Mesendoderm (in vitro differentiated cells): Measurements from ENCODE around the gene GPM6B.

Source experiments
- DNase-seq: peaks from one replicate; pipeline ENCODE4 v3.0.0; 2013
- H2AK5ac ChIP-seq: 2 replicates; pipeline ENCODE4 v1.6.1; 2013; ENCODE audit warnings: low read length, inconsistent platforms
- H2BK120ac ChIP-seq: 2 replicates; pipeline ENCODE4 v1.6.1; 2013; ENCODE audit warnings: low read depth, mild to moderate bottlenecking, low read length, moderate library complexity, mixed read lengths
- H2BK15ac ChIP-seq: replicated peaks from 2 replicates; pipeline ENCODE4 v1.6.1; 2013; ENCODE audit warnings: low read depth, mild to moderate bottlenecking, moderate library complexity
- H2BK5ac ChIP-seq: 2 replicates; pipeline ENCODE4 v1.6.1; 2013; ENCODE audit warnings: low read length, inconsistent platforms
- H3K18ac ChIP-seq: 2 replicates; pipeline ENCODE4 v1.6.1; 2013; ENCODE audit warnings: mild to moderate bottlenecking, low read length, mixed read lengths
- H3K23ac ChIP-seq: one replicate; pipeline ENCODE4 v1.6.1; 2013; ENCODE audit warnings: low read length
- H3K27ac ChIP-seq: 2 replicates; pipeline ENCODE4 v1.5.1; 2013; ENCODE audit warnings: low read depth, mild to moderate bottlenecking, inconsistent platforms, low read length, moderate library complexity
- H3K27me3 ChIP-seq: 2 replicates; pipeline ENCODE4 v1.6.1; 2013; ENCODE audit warnings: low read length, control low read depth, mild to moderate bottlenecking, inconsistent platforms; ENCODE audit not compliant: insufficient read depth, poor library complexity
- H3K36me3 ChIP-seq: 2 replicates; pipeline ENCODE4 v1.6.1; 2013; ENCODE audit warnings: low read length, inconsistent platforms; ENCODE audit not compliant: control insufficient read depth, insufficient read depth
- H3K4ac ChIP-seq: one replicate; pipeline ENCODE4 v1.6.1; 2013; ENCODE audit warnings: low read depth, mild to moderate bottlenecking, low read length, moderate library complexity
- H3K4me1 ChIP-seq: 2 replicates; pipeline ENCODE4 v1.6.1; 2013; ENCODE audit warnings: low read depth, low read length, inconsistent platforms; ENCODE audit not compliant: control insufficient read depth
- H3K4me2 ChIP-seq: 2 replicates; pipeline ENCODE4 v1.6.1; 2013; ENCODE audit warnings: low read length
- H3K4me3 ChIP-seq: 2 replicates; pipeline ENCODE4 v1.5.1; 2013; ENCODE audit warnings: mild to moderate bottlenecking, low read length
- H3K56ac ChIP-seq: one replicate; pipeline ENCODE4 v1.6.1; 2013; ENCODE audit warnings: low read length
- H3K79me1 ChIP-seq: 2 replicates; pipeline ENCODE4 v1.6.1; 2013; ENCODE audit warnings: low read length, inconsistent platforms
- H3K79me2 ChIP-seq: 2 replicates; pipeline ENCODE4 v1.6.1; 2013; ENCODE audit warnings: mild to moderate bottlenecking, low read length; ENCODE audit not compliant: control insufficient read depth, insufficient read depth
- H3K9ac ChIP-seq: 2 replicates; pipeline ENCODE4 v1.6.1; 2013; ENCODE audit warnings: low read length, inconsistent platforms
- H4K5ac ChIP-seq: one replicate; pipeline ENCODE4 v1.6.1; 2013; ENCODE audit warnings: low read length
- H4K8ac ChIP-seq: one replicate; pipeline ENCODE4 v1.6.1; 2013; ENCODE audit warnings: low read depth, mild to moderate bottlenecking, control low read depth, low read length, moderate library complexity
- WGBS: extraction: QIAGEN DNeasy Blood & Tissue Kit; methylation state at CpG from one replicate; pipeline ENCODE4 v1.1.7; 2013; ENCODE audit warnings: low lambda C conversion rate, missing lambda C conversion rate; ENCODE audit not compliant: insufficient coverage; ENCODE audit errors: extremely low coverage; 5-methylcytosine and 5-hydroxymethylcytosine counted together

The GPM6B gene

DNA sequence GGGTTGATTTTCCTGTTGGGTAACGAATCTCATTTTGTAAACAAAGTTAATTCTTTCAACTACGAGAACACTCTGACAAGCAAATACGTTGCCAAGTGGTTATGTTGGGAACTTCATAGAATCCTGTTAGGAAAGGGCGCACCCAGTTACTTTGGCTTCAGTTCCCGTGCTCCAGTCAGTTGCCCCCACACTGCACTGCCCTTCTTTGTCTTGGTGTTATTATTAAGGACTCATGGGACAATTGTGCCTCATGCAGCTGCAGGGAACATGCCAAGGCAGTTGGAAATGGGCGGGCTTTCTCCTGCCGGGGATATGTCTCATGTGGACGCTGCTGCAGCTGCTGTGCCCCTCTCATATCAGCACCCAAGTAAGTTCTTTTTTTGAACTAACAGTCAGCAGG, 53.4 kb downstream of the GPM6B start:
- Histone ChIP-seq H3K27ac (no peak overlapping the region), H4K8ac (no peak overlapping the region), H2BK15ac (no peak overlapping the region), H3K4ac (no peak overlapping the region), H2BK120ac (no peak overlapping the region), H4K5ac (no peak overlapping the region), H3K4me3 (no peak overlapping the region), H3K27me3 (no peaks in the 10 kb centered on the region), H3K79me2 (no peaks in the 10 kb centered on the region), H2AK5ac (no peak overlapping the region), H3K4me2 (no peak overlapping the region), H3K79me1 (no peaks in the 10 kb centered on the region), H3K9ac (no peak overlapping the region), H3K23ac (no peak overlapping the region), H2BK5ac (no peak overlapping the region), H3K36me3 (no peaks in the 10 kb centered on the region), H3K18ac (no peak overlapping the region), H3K4me1 (no peaks in the 10 kb centered on the region), H3K56ac (no peak overlapping the region)
- DNase-seq = no peak
- no CpG with 5 or more reads among the region's 8 CpGs for WGBS

DNA sequence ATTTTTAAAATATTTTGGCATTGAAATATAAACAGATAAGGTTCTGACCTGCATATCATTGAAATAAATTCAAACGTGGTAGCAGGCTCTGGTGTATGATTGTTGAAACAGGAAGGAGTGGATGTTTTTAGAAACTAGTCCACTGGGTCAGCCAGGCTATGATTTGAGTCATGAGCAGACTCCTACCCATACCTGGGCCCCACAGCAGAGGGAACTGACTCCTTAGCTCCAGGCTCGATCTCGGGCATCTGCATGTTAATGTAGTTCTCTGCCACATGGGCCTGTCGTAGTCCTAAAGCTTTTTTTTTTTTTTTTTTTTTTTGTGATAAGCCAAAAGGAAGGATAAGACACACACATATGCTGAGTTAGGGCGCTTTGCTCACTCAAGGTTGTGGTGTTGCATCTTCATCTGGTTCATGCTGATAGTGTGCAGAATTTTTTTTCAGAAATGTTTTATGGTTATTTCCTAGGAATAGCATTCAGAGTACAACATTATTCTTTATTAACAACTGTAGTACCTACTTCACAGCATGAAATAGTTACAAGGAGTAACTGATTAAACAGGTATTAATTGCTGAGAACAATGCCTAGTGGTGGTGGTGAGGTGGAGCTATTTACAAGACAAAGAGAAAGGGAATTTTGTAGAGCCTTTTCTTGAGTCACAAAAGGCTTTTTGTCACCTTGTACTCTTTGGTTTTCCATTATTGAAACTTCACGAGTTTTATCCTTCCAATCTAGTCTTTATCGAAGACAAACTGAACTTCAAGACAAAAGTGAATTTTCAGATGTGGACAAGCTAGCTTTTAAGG, 55.1 kb downstream of the GPM6B start:
- Histone ChIP-seq H3K18ac (no peak overlapping the region), H2BK5ac (no peak overlapping the region), H3K56ac (no peak overlapping the region), H3K79me1 (no peaks in the 10 kb centered on the region), H3K4ac (no peak overlapping the region), H3K27ac (no peak overlapping the region), H2BK15ac (no peak overlapping the region), H3K4me1 (no peaks in the 10 kb centered on the region), H3K79me2 (no peaks in the 10 kb centered on the region), H4K5ac (no peak overlapping the region), H3K4me2 (no peak overlapping the region), H2BK120ac (no peak overlapping the region), H2AK5ac (no peak overlapping the region), H3K4me3 (no peak overlapping the region), H4K8ac (no peak overlapping the region), H3K9ac (no peak overlapping the region), H3K23ac (no peak overlapping the region), H3K27me3 (no peaks in the 10 kb centered on the region), H3K36me3 (no peaks in the 10 kb centered on the region)
- peak; percentile 54 for DNase-seq
- no CpG with 5 or more reads among the region's 7 CpGs for WGBS

DNA sequence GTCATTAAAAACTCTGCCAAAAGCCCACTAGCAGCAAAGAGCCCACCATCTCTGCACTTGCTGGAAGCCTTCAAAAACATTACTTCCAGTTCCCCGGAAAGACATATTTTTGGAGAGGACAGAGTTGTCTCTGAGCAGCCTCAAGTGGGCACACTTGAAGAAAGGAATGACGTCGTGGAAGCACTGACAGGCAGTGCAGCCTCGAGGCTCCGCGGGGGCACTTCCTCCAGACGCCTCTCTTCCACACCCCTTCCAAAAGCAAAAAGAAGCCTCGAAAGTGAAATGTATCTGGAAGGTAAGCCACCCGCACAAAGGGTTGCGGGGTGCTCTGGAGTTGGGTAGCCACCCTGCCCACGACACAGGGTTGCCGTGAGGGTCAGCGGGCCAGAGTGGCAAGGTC, 56.5 kb downstream of the GPM6B start:
- H3K4me1 ChIP-seq = no peaks in the 10 kb centered on the region
- H2AK5ac ChIP-seq = no peak overlapping the region
- H3K23ac ChIP-seq = no peak overlapping the region
- H2BK5ac ChIP-seq = no peak overlapping the region
- no peak overlapping the region for H2BK120ac ChIP-seq
- no peak overlapping the region for H3K18ac ChIP-seq
- no peak for DNase-seq
- WGBS = no CpG with 5 or more reads among the region's 13 CpGs
- H3K9ac ChIP-seq = no peak overlapping the region
- no peak overlapping the region for H3K4me3 ChIP-seq
- no peak overlapping the region for H3K56ac ChIP-seq
- no peak overlapping the region for H3K4ac ChIP-seq
- H3K36me3 ChIP-seq = no peaks in the 10 kb centered on the region
- H4K5ac ChIP-seq = no peak overlapping the region
- no peak overlapping the region for H2BK15ac ChIP-seq
- H4K8ac ChIP-seq = no peak overlapping the region
- no peak overlapping the region for H3K27ac ChIP-seq
- H3K4me2 ChIP-seq = no peak overlapping the region
- H3K79me2 ChIP-seq = no peaks in the 10 kb centered on the region
- H3K79me1 ChIP-seq = no peaks in the 10 kb centered on the region
- no peaks in the 10 kb centered on the region for H3K27me3 ChIP-seq

DNA sequence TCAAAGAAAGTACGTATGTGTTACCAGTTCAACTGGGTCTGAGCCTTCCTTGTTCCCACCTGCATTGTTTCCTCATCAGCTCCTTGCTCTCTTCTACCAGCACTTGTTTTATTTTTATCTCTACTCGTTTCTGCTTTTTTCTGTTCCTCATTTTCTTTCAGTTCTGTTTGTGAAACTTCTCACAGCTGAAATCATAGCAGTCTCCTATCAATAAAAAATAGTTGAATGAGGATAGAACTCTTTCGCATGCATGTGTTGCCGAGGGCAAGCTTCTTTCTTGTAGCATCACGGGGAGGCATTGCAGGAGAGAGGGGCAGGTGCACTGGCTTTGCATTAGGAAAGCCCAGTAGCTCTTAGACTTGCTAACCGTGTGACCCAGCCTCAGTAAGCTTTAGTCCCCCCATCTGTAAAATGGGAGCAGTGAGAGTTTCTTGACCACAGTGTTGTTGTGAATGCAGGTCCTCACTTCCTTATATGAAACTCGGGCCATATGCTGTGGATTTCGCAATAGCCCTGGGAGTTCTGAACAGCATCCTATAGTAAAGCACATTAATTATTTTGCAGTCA, 57.7 kb downstream of the GPM6B start:
- Histone ChIP-seq H3K56ac (no peak overlapping the region), H2BK15ac (no peak overlapping the region), H3K79me1 (no peaks in the 10 kb centered on the region), H3K23ac (no peak overlapping the region), H3K4me2 (no peak overlapping the region), H3K9ac (no peak overlapping the region), H3K4me3 (no peak overlapping the region), H2BK5ac (no peak overlapping the region), H2AK5ac (no peak overlapping the region), H3K79me2 (no peaks in the 10 kb centered on the region), H4K8ac (no peak overlapping the region), H2BK120ac (no peak overlapping the region), H3K18ac (no peak overlapping the region), H3K4ac (no peak overlapping the region), H3K27me3 (no peaks in the 10 kb centered on the region), H3K36me3 (no peaks in the 10 kb centered on the region), H3K27ac (no peak overlapping the region), H4K5ac (no peak overlapping the region), H3K4me1 (no peaks in the 10 kb centered on the region)
- DNase-seq = no peak
- no CpG with 5 or more reads among the region's 8 CpGs for WGBS

DNA sequence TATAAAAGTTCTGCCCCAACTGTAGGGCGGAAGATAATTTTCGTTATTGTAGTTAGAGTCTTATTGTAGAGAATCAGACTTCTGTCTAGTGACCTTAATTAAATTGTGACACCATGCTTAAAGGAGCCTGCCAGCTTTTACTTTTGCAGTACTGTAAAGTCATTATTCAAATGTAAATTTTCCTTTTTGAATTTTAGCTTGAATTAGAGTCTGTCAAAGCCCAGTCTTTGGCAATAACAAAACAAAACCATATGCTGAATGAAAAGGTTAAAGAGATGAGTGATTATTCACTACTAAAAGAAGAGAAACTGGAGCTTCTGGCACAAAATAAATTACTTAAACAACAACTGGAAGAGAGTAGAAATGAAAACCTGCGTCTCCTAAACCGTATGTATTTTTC, 60.5 kb downstream of the GPM6B start:
- Histone ChIP-seq H3K56ac (no peak overlapping the region), H3K36me3 (no peaks in the 10 kb centered on the region), H4K8ac (no peak overlapping the region), H3K4me1 (no peaks in the 10 kb centered on the region), H2BK120ac (no peak overlapping the region), H2BK5ac (no peak overlapping the region), H3K23ac (no peak overlapping the region), H3K4ac (no peak overlapping the region), H3K4me3 (no peak overlapping the region), H3K27ac (no peak overlapping the region), H2BK15ac (no peak overlapping the region), H3K4me2 (no peak overlapping the region), H2AK5ac (no peak overlapping the region), H3K27me3 (no peaks in the 10 kb centered on the region), H3K79me1 (no peaks in the 10 kb centered on the region), H3K18ac (no peak overlapping the region), H4K5ac (no peak overlapping the region), H3K9ac (no peak overlapping the region), H3K79me2 (no peaks in the 10 kb centered on the region)
- DNase-seq = no peak
- WGBS = no CpG with 5 or more reads among the region's 4 CpGs

DNA sequence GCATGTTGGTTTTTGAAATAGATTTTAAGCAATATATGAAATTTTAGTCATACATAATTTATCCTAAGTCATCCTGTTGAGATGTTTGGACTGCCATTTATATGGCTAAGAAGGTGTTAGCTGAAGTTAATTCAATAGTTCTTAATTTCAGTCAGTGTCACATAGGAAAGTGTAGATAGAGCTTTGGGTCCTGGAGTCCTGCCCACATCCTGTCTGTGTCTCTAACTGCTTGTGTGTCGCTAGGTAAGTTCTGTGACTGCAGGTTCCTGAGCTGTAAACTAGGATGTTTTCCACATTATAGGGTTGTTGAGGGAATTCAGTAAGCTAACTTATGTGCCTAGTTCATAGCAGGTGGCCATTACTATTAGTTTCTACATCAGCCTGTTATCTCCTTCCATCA, 61.6 kb downstream of the GPM6B start:
- Histone ChIP-seq H2BK15ac (no peak overlapping the region), H3K79me1 (no peaks in the 10 kb centered on the region), H3K4me2 (no peak overlapping the region), H3K4me1 (no peaks in the 10 kb centered on the region), H2AK5ac (no peak overlapping the region), H2BK5ac (no peak overlapping the region), H4K8ac (no peak overlapping the region), H3K79me2 (no peaks in the 10 kb centered on the region), H3K56ac (no peak overlapping the region), H3K9ac (no peak overlapping the region), H3K27ac (no peak overlapping the region), H3K23ac (no peak overlapping the region), H2BK120ac (no peak overlapping the region), H3K27me3 (no peaks in the 10 kb centered on the region), H3K18ac (no peak overlapping the region), H4K5ac (no peak overlapping the region), H3K4me3 (no peak overlapping the region), H3K4ac (no peak overlapping the region), H3K36me3 (no peaks in the 10 kb centered on the region)
- peak; percentile 47 for DNase-seq
- WGBS = no CpG with 5 or more reads among the region's 1 CpG
